K562 (cell line): ENCODE results near the gene PRSS57. TPM values are rescaled to one million over a fixed set of nuclear protein-coding genes. Genes with fewer than 3 reads are reported as not detected.
A peak's percentile ranks its signal among the peaks of the same experiment; 100 is the strongest.

Source experiments
- ATAC-seq: fragments of 200-7000 bp; cut with Tn5 transposase; 3 replicates; pipeline ENCODE4 v1.9.1; 2020; ENCODE audit warnings: moderate library complexity
- BruUV-seq: library from RNA; stranded (reverse); fragments of 400-500 nt; replicated peaks from 2 replicates; lab custom pipeline; 2021; lab: Mats Ljungman, UMichigan
- CTCF ChIA-PET: fragments of 300-600 bp; formaldehyde crosslinking; extraction: SDS; loops from one replicate; lab custom pipeline; 2021; ENCODE audit warnings: low intra/inter-chr PET ratio; lab: Yijun Ruan, JAX
- POLR2A ChIA-PET: fragments of 300-600, 350-650 bp; sonication (Branson Sonifier 250); formaldehyde crosslinking; extraction: SDS; loops from one replicate; lab custom pipeline; 2021; ENCODE audit warnings: antibody characterized with exemption, inconsistent platforms; lab: Yijun Ruan, JAX
- DNase-seq, 4 experiments: peaks; one replicate each; pipeline versions ENCODE4 v3.0.0 to v3.0.0-alpha.2; 2011 to 2018; ENCODE audit warnings: low spot score in 3 of 4, mixed read lengths in 3 of 4; ENCODE audit errors: extremely low read depth in 1 of 4
- FAIRE-seq: peaks from 2 replicates; lab custom pipeline; 2011; peaks lifted over from hg19 to GRCh38; lab: Jason Lieb, UNC
- H2AFZ ChIP-seq: 2 replicates; pipeline ENCODE4 v1.6.0; 2011; ENCODE audit warnings: low read depth, low read length, control low read depth, inconsistent platforms
- H3K27ac ChIP-seq: fragments of 200-600 bp; 3 replicates; pipeline ENCODE4 v1.8.0; 2011; ENCODE audit warnings: low read depth, mild to moderate bottlenecking, control low read depth, inconsistent platforms, low read length, moderate library complexity, mixed read lengths; ENCODE audit errors: extremely low read depth
- H3K27me3 ChIP-seq, 2 experiments: fragments of 300-600 bp in 1 of 2; 2 replicates in 1 of 2; 3 replicates in 1 of 2; pipeline versions ENCODE4 v1.6.0 to v1.8.0; 2011; ENCODE audit warnings: inconsistent platforms in 2 of 2, low read length in 2 of 2, mild to moderate bottlenecking in 1 of 2, mixed read lengths in 1 of 2, moderate library complexity in 1 of 2; ENCODE audit not compliant: control insufficient read depth in 2 of 2, insufficient read depth in 2 of 2
- H3K36me3 ChIP-seq: fragments of 300-600 bp; 3 replicates; pipeline ENCODE4 v1.8.0; 2011; ENCODE audit warnings: mild to moderate bottlenecking, low read length, inconsistent platforms; ENCODE audit not compliant: control insufficient read depth, insufficient read depth
- H3K4me1 ChIP-seq, 2 experiments: fragments of 200-600 bp in 1 of 2; replicated peaks in 1 of 2; 2 replicates in 1 of 2; 3 replicates in 1 of 2; pipeline versions ENCODE4 v1.5.1 to v1.8.0; 2011; ENCODE audit warnings: inconsistent platforms in 2 of 2, low read length in 2 of 2, mild to moderate bottlenecking in 1 of 2, mixed read lengths in 1 of 2, moderate library complexity in 1 of 2; ENCODE audit not compliant: control insufficient read depth in 2 of 2, insufficient read depth in 2 of 2
- H3K4me2 ChIP-seq: 2 replicates; pipeline ENCODE4 v1.6.1; 2011; ENCODE audit warnings: low read length, control low read depth, inconsistent platforms, mixed read lengths; ENCODE audit not compliant: insufficient read depth
- H3K4me3 ChIP-seq: fragments of 200-600 bp; sonication (generic), shearing (Covaris generic); 2 replicates; pipeline ENCODE4 v1.5.1; 2016; ENCODE audit warnings: control low read depth, inconsistent platforms
- H3K79me2 ChIP-seq: fragments of 200-600 bp; 3 replicates; pipeline ENCODE4 v1.8.0; 2011; ENCODE audit warnings: low read length, inconsistent platforms; ENCODE audit not compliant: control insufficient read depth, insufficient read depth
- H3K9ac ChIP-seq, 2 experiments: 2 replicates each; pipeline versions ENCODE4 v1.6.0 to v1.6.1; 2011; ENCODE audit warnings: low read depth in 2 of 2, low read length in 2 of 2, control low read depth in 1 of 2, inconsistent platforms in 1 of 2, mild to moderate bottlenecking in 1 of 2, mixed read lengths in 1 of 2; ENCODE audit not compliant: insufficient read depth in 1 of 2
- H3K9me1 ChIP-seq: one replicate; pipeline ENCODE4 v1.6.0; 2011; ENCODE audit warnings: inconsistent platforms, mild to moderate bottlenecking, low read length, moderate library complexity; ENCODE audit not compliant: control insufficient read depth, insufficient read depth
- H3K9me3 ChIP-seq: replicated peaks from 2 replicates; pipeline ENCODE4 v1.5.1; 2011; ENCODE audit warnings: low read depth, low read length, inconsistent platforms; ENCODE audit not compliant: control insufficient read depth, insufficient read depth
- H4K20me1 ChIP-seq: replicated peaks from 2 replicates; pipeline ENCODE4 v1.6.1; 2011; ENCODE audit warnings: low read length, inconsistent platforms, mixed read lengths; ENCODE audit not compliant: control insufficient read depth, insufficient read depth
- EHMT2 ChIP-seq: fragments of 450-650 bp; IDR thresholded peaks from 2 replicates; pipeline ENCODE4 v1.6.1; 2018; ENCODE audit warnings: antibody characterized with exemption
- FOXM1 ChIP-seq, 2 experiments: fragments of 450-650 bp in 1 of 2; sonication (generic) in 1 of 2; formaldehyde crosslinking in 1 of 2; IDR thresholded peaks; 2 replicates each; pipeline versions ENCODE4 v1.6.1 to v1.9.0; 2017 to 2022; ENCODE audit warnings: low read depth in 2 of 2, mild to moderate bottlenecking in 2 of 2, missing genetic modification reagents in 1 of 2, moderate library complexity in 1 of 2
- IFI16 ChIP-seq: fragments of 250-450 bp; sonication (Bioruptor Pico); IDR thresholded peaks from 2 replicates; pipeline ENCODE4 v2.1.2; 2022; ENCODE audit warnings: mild to moderate bottlenecking, inconsistent platforms
- KLF13 ChIP-seq: fragments of 450-650 bp; IDR thresholded peaks from 2 replicates; pipeline ENCODE4 v1.6.1; 2016; ENCODE audit warnings: missing genetic modification characterization, low read depth, mild to moderate bottlenecking, missing compliant biosample characterization, moderate library complexity, borderline replicate concordance
- NCOA2 ChIP-seq, 2 experiments: fragments of 450-650 bp; IDR thresholded peaks; 2 replicates each; pipeline ENCODE4 v1.6.1; 2018; ENCODE audit warnings: mild to moderate bottlenecking in 2 of 2, moderate library complexity in 1 of 2; ENCODE audit not compliant: partially characterized antibody in 2 of 2
- PCBP1 ChIP-seq: fragments of 200-400 bp; formaldehyde crosslinking; IDR thresholded peaks from 2 replicates; pipeline ENCODE4 v1.6.1; 2018; ENCODE audit warnings: mild to moderate bottlenecking, low read depth, low read length; ENCODE audit not compliant: poor library complexity, severe bottlenecking
- PHF20 ChIP-seq: fragments of 450-650 bp; IDR thresholded peaks from 2 replicates; pipeline ENCODE4 v1.6.1; 2018; ENCODE audit not compliant: partially characterized antibody
- POLR2G ChIP-seq: fragments of 200-400 bp; formaldehyde crosslinking; IDR thresholded peaks from 2 replicates; pipeline ENCODE4 v1.6.1; 2017; ENCODE audit warnings: low read depth, mild to moderate bottlenecking, antibody characterized with exemption, low read length, moderate library complexity
- RBFOX2 ChIP-seq: fragments of 200-400 bp; formaldehyde crosslinking; IDR thresholded peaks from 2 replicates; pipeline ENCODE4 v1.6.1; 2017; ENCODE audit warnings: low read depth, mild to moderate bottlenecking, low read length, moderate library complexity
- RNF219 ChIP-seq: fragments of 250-450 bp; sonication (Bioruptor Pico); IDR thresholded peaks from 2 replicates; pipeline ENCODE4 v1.5.0; 2022; ENCODE audit warnings: mild to moderate bottlenecking
- SMAD4 ChIP-seq: fragments of 250-450 bp; sonication (Bioruptor Pico); conservative IDR thresholded peaks from 2 replicates; pipeline ENCODE4 v1.8.0; 2021; ENCODE audit warnings: inconsistent platforms, mild to moderate bottlenecking, moderate library complexity
- ZBTB2 ChIP-seq: fragments of 450-650 bp; IDR thresholded peaks from 2 replicates; pipeline ENCODE4 v1.6.1; 2016; ENCODE audit warnings: antibody characterized with exemption
- ZNF232 ChIP-seq: sonication (generic); formaldehyde crosslinking; IDR thresholded peaks from 2 replicates; pipeline ENCODE4 v1.8.0; 2022; ENCODE audit warnings: mild to moderate bottlenecking, missing genetic modification reagents
- ZNF3 ChIP-seq: fragments of 250-450 bp; sonication (Bioruptor Pico); IDR thresholded peaks from 2 replicates; pipeline ENCODE4 v1.5.0; 2021; ENCODE audit warnings: mild to moderate bottlenecking, moderate library complexity
- WGBS: fragments of 100-300 bp; shearing (Covaris generic); methylation state at CpG from one replicate; pipeline ENCODE4 v1.1.6; 2016; ENCODE audit warnings: low coverage, mixed read lengths; ENCODE audit not compliant: insufficient coverage; ENCODE audit errors: missing lambda C conversion rate; 5-methylcytosine and 5-hydroxymethylcytosine counted together
- in situ Hi-C: fragments of 300-500 bp; cut with MboI; formaldehyde crosslinking; loops from 4 replicates; pipeline ENCODE4 v1.15.0; 2018; ENCODE audit warnings: inconsistent platforms, mixed read lengths
- intact Hi-C: fragments of 100-400 bp; cut with micrococcal nuclease; formaldehyde crosslinking; loops from 2 replicates; pipeline ENCODE4 v1.14.2; 2022
- polyA plus RNA-seq, 8 experiments: library from polyadenylated mRNA; depleted of rRNA in 4 of 8; stranded (reverse) in 5 of 8; unstranded in 3 of 8; fragments of >200 nt; fragmentation: Nextera tagmentation in 2 of 8; fragmentation: Illumina TruSeq in 1 of 8; extraction: Ambion mirVana in 2 of 8; extraction: Trizol in 1 of 8; gene quantifications; 2 replicates each; pipeline versions ENCODE4 v1.2.1 to v1.2.3, GENCODE V29; 2011 to 2014; ENCODE audit warnings: inconsistent platforms in 1 of 8, missing spikeins in 1 of 8
- total RNA-seq, 7 experiments: library from RNA; depleted of rRNA in 6 of 7; stranded (reverse); fragments of >200 nt in 6 of 7; fragmentation: Illumina TruSeq in 2 of 7; extraction: Trizol in 2 of 7; gene quantifications; 2 replicates each; pipeline versions ENCODE4 v1.2.1 to v1.2.3, GENCODE V29; 2011 to 2021; ENCODE audit warnings: low replicate concordance in 1 of 7
- TF ChIP-seq, protein P1 (sequence below): sonication (generic); formaldehyde crosslinking; IDR thresholded peaks from 2 replicates; pipeline ENCODE4 v1.8.1; 2023; ENCODE audit warnings: mild to moderate bottlenecking, missing genetic modification reagents

PRSS57 gene
- total and polyA plus RNA-seq, 9 of the 15 experiments (the other 6 are each of a cell fraction or from before 2014, with no cell fraction given): 0.06 to 2.5 (median 1.3) TPM; not detected in 3

DNA sequence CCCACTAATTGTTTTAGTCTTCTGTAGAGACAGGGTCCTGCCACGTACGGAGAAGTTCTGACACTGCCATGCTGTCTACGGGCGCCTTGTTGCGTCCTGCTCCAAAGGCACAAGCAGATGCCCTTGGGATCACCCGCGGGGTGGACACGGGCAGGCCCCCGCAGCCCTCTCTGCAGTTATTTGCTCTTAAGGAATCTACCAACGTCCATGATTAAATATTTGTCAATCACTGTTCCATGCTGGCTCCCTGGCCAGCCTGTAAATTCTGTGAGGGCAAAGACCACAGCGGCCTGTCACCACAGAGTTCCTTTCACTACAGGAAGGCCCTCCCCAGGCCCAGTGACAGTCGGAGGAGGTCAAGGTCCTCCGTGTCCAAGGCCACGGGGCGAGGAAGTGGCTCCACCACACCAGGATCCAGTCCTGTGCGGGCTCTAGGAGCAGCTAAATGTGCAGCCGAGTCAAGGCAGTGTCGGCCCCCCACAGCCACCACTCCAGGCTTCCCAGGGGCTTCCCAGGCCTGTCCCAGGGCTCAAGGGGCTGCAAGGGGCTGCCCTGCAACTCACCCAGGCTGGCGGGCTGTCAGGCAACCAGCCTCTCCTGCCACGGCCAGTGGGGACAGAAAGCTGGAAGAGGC is 34.3 kb downstream of the PRSS57 start:
- DNase-seq (no peak), ATAC-seq (no peak), FAIRE-seq (peak; percentile 44)
- Histone ChIP-seq H4K20me1 (peaks cover 46% of the 10 kb centered on the region), H3K27me3 (no peaks in the 10 kb centered on the region), H3K4me1 (peaks cover 21 to 77% of the 10 kb centered on the region in 2 experiments), H3K9me1 (peaks cover 14% of the 10 kb centered on the region), H3K9ac (peak overlapping the region; percentile 97), H3K4me3 (peak overlapping the region; percentile 100), H2AFZ (no peak overlapping the region), H3K36me3 (peaks cover 57% of the 10 kb centered on the region; the same call in 2 of the 3 replicates), H3K79me2 (peaks cover 71% of the 10 kb centered on the region), H3K4me2 (peak overlapping the region; percentile 88), H3K27ac (peak overlapping the region; percentile 98), H3K9me3 (peaks cover 5% of the 10 kb centered on the region)
- BruUV-seq: no TSS peak
- 59% methylated on average over 17 of the region's 20 CpGs for WGBS
- in situ Hi-C loops (no loop called here), intact Hi-C loops (no loop called here)
- TF ChIP-seq SMAD4 (no peak), FOXM1 (IDR thresholded peaks at IDR 0.05; ENCODE audit: low read depth) (no peak), FOXM1 (CRISPR knock-in tag; IDR thresholded peaks at IDR 0.05; ENCODE audit: low read depth) (no peak), EHMT2 (no peak), PHF20 (no peak), PCBP1 (no peak), POLR2G (peak; percentile 30; the same call in 1 of the 2 replicates), KLF13 (tag) (no peak), NCOA2 (IDR thresholded peaks at IDR 0.05; ENCODE audit: partially characterized antibody in 2 of 2) (no peak), IFI16 (CRISPR knock-in tag) (no peak), ZNF232 (CRISPR knock-in tag) (no peak), RBFOX2 (peak; percentile 44), ZBTB2 (no peak), ZNF3 (CRISPR knock-in tag) (no peak), RNF219 (CRISPR knock-in tag) (no peak)
- TF ChIP-seq, protein P1, sequence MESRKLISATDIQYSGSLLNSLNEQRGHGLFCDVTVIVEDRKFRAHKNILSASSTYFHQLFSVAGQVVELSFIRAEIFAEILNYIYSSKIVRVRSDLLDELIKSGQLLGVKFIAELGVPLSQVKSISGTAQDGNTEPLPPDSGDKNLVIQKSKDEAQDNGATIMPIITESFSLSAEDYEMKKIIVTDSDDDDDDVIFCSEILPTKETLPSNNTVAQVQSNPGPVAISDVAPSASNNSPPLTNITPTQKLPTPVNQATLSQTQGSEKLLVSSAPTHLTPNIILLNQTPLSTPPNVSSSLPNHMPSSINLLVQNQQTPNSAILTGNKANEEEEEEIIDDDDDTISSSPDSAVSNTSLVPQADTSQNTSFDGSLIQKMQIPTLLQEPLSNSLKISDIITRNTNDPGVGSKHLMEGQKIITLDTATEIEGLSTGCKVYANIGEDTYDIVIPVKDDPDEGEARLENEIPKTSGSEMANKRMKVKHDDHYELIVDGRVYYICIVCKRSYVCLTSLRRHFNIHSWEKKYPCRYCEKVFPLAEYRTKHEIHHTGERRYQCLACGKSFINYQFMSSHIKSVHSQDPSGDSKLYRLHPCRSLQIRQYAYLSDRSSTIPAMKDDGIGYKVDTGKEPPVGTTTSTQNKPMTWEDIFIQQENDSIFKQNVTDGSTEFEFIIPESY (CRISPR knock-in tag): no peak
- ChIA-PET POLR2A (interaction anchor here (0.6 kb wide), 1 partner anchor 246 kb away, joined by 4 read pairs; no protein-coding TSS in a partner anchor), CTCF (no interaction called here)
